GM23338 (cell line): ENCODE data around the gene VIPR1. TPM values are rescaled to one million over a fixed set of nuclear protein-coding genes. Genes with fewer than 3 reads are reported as not detected.

ENCODE experiments used
- ATAC-seq: fragments of 200-7000 bp; cut with Tn5 transposase; 3 replicates; pipeline ENCODE4 v1.9.1; 2020
- DNase-seq: peaks from one replicate; pipeline ENCODE4 v3.0.0-alpha.2; 2015; ENCODE audit warnings: low spot score
- H2AFZ ChIP-seq: fragments of 200-600 bp; sonication (generic); 2 replicates; pipeline ENCODE4 v1.8.0; 2016; ENCODE audit warnings: antibody characterized with exemption, mild to moderate bottlenecking, moderate library complexity
- H3F3A ChIP-seq: fragments of 200-600 bp; sonication (generic); replicated peaks from 2 replicates; pipeline ENCODE4 v1.8.0; 2017; ENCODE audit warnings: antibody characterized with exemption, mixed run types, low read depth
- H3K27ac ChIP-seq: fragments of 200-600 bp; sonication (generic); 2 replicates; pipeline ENCODE4 v1.6.1; 2016; ENCODE audit warnings: low read depth
- H3K27me3 ChIP-seq: fragments of 200-600 bp; sonication (generic); 2 replicates; pipeline ENCODE4 v1.8.0; 2016; ENCODE audit warnings: mild to moderate bottlenecking, mixed run types, moderate library complexity; ENCODE audit not compliant: insufficient read depth
- H3K36me3 ChIP-seq: fragments of 200-600 bp; sonication (generic); 2 replicates; pipeline ENCODE4 v1.8.0; 2016; ENCODE audit warnings: mild to moderate bottlenecking; ENCODE audit not compliant: insufficient read depth
- H3K4me1 ChIP-seq: fragments of 200-600 bp; sonication (generic); 2 replicates; pipeline ENCODE4 v1.8.0; 2016; ENCODE audit warnings: mild to moderate bottlenecking, moderate library complexity; ENCODE audit not compliant: insufficient read depth
- H3K4me2 ChIP-seq: fragments of 200-600 bp; sonication (generic); 2 replicates; pipeline ENCODE4 v1.7.1; 2017; ENCODE audit warnings: mixed run types
- H3K4me3 ChIP-seq: fragments of 200-600 bp; sonication (generic); 2 replicates; pipeline ENCODE4 v1.6.1; 2016; ENCODE audit warnings: mixed run types
- H3K79me2 ChIP-seq: fragments of 200-600 bp; sonication (generic); replicated peaks from 2 replicates; pipeline ENCODE4 v1.8.0; 2017; ENCODE audit warnings: mild to moderate bottlenecking; ENCODE audit not compliant: insufficient read depth
- H3K9me2 ChIP-seq: fragments of 200-600 bp; sonication (generic); 2 replicates; pipeline ENCODE4 v1.8.0; 2017; ENCODE audit not compliant: insufficient read depth
- H4K20me1 ChIP-seq: fragments of 200-600 bp; sonication (generic); replicated peaks from 2 replicates; pipeline ENCODE4 v1.8.0; 2017; ENCODE audit warnings: mild to moderate bottlenecking; ENCODE audit not compliant: insufficient read depth
- H3K27ac Mint-ChIP-seq: 2 replicates; pipeline ENCODE4 v1.8.0; 2020; ENCODE audit warnings: inconsistent platforms, mild to moderate bottlenecking, moderate library complexity, mixed read lengths
- H3K27me3 Mint-ChIP-seq: 3 replicates; pipeline ENCODE4 v1.8.0; 2022; ENCODE audit warnings: low read depth, mild to moderate bottlenecking, moderate library complexity, mixed read lengths, inconsistent platforms; ENCODE audit not compliant: insufficient read depth, poor library complexity
- H3K36me3 Mint-ChIP-seq: 3 replicates; pipeline ENCODE4 v1.8.0; 2021; ENCODE audit warnings: low read depth, mild to moderate bottlenecking, inconsistent platforms, moderate library complexity, mixed read lengths
- H3K4me1 Mint-ChIP-seq: 3 replicates; pipeline ENCODE4 v1.8.0; 2020; ENCODE audit warnings: mild to moderate bottlenecking, inconsistent platforms, mixed read lengths
- H3K4me3 Mint-ChIP-seq: 3 replicates; pipeline ENCODE4 v1.8.0; 2021; ENCODE audit warnings: moderate library complexity, mild to moderate bottlenecking, inconsistent platforms, mixed read lengths
- H3K9me3 Mint-ChIP-seq: 3 replicates; pipeline ENCODE4 v1.8.0; 2020; ENCODE audit warnings: moderate library complexity, mild to moderate bottlenecking, inconsistent platforms, mixed read lengths
- CREB1 ChIP-seq: fragments of 250-450 bp; sonication (Bioruptor Pico); IDR thresholded peaks from 2 replicates; pipeline ENCODE4 v1.5.0; 2020; ENCODE audit warnings: low read depth, mild to moderate bottlenecking, moderate library complexity
- JUNB ChIP-seq: IDR thresholded peaks from one replicate; pipeline ENCODE4 v1.6.1; 2016; ENCODE audit warnings: antibody characterized with exemption; ENCODE audit not compliant: unreplicated experiment
- NANOG ChIP-seq: IDR thresholded peaks from 2 replicates; pipeline ENCODE4 v1.6.1; 2016; ENCODE audit warnings: antibody characterized with exemption, borderline replicate concordance
- POLR2AphosphoS5 ChIP-seq: IDR thresholded peaks from 2 replicates; pipeline ENCODE4 v1.6.1; 2016; ENCODE audit warnings: antibody characterized with exemption, low read depth
- REST ChIP-seq: IDR thresholded peaks from one replicate; pipeline ENCODE4 v1.6.1; 2018; ENCODE audit warnings: antibody characterized with exemption; ENCODE audit not compliant: unreplicated experiment
- STAT1 ChIP-seq: IDR thresholded peaks from one replicate; pipeline ENCODE4 v1.6.1; 2016; ENCODE audit warnings: antibody characterized with exemption; ENCODE audit not compliant: unreplicated experiment
- ZNF462 ChIP-seq: fragments of 250-450 bp; sonication (Bioruptor Pico); IDR thresholded peaks from 2 replicates; pipeline ENCODE4 v1.5.0; 2020; ENCODE audit warnings: mild to moderate bottlenecking, moderate library complexity
- polyA plus RNA-seq: library from polyadenylated mRNA; unstranded; fragments of >200 nt; fragmentation: Nextera tagmentation; extraction: Ambion mirVana; gene quantifications from 2 replicates; pipeline ENCODE4 v1.2.1, GENCODE V29; 2016
- total RNA-seq: library from RNA; depleted of rRNA; stranded (reverse); fragments of >200 nt; shearing (Covaris generic); gene quantifications from 2 replicates; pipeline ENCODE4 v1.2.3, GENCODE V29; 2014
- TF ChIP-seq, protein P1 (sequence below): IDR thresholded peaks from 2 replicates; pipeline ENCODE4 v1.6.1; 2016; ENCODE audit warnings: antibody characterized with exemption

Gene VIPR1
- total and polyA plus RNA-seq, 2 experiments from 2014 or later = 6.3 to 19.3 TPM

DNA sequence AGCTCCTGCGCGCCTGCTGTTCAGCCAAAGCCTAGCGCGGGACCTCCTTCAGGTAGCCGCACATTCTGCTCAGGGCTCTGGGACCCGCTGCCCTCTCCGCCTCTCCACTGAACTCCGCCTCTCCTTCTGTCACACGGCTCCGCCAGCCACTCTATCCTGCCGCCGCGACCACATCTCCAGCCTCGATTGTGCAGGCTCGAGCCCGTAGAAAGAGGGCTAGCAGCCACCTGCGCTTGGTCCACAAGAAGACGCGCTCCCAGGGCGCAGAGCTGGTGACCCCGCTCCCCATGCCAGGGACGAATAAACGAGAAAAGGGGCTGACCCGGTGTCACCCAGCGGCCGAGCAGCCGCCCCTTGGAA lies 1.1 kb upstream of the VIPR1 start:
- peak overlapping the region; percentile 96 for H3K4me3 ChIP-seq

More for the DNA sequence above, 1.1 kb upstream of the VIPR1 start:
- Mint-ChIP-seq H3K27ac (no peak overlapping the region), H3K27me3 (peaks cover 42% of the 10 kb centered on the region), H3K9me3 (peaks cover 3% of the 10 kb centered on the region; the same call in 1 of the 3 replicates), H3K4me1 (peaks cover 37% of the 10 kb centered on the region), H3K4me3 (peak overlapping the region; percentile 88), H3K36me3 (no peaks in the 10 kb centered on the region; the same call in 2 of the 3 replicates)
- Histone ChIP-seq H3F3A (no peaks in the 10 kb centered on the region), H3K27ac (no peak overlapping the region), H3K27me3 (peaks cover 55% of the 10 kb centered on the region), H3K4me2 (peak overlapping the region; percentile 100), H4K20me1 (no peaks in the 10 kb centered on the region), H3K36me3 (no peaks in the 10 kb centered on the region), H3K9me2 (no peaks in the 10 kb centered on the region), H3K4me1 (peaks cover 6% of the 10 kb centered on the region; the same call in 1 of the 2 replicates), H3K79me2 (no peaks in the 10 kb centered on the region), H2AFZ (peak overlapping the region; percentile 100)
- DNase-seq (peak; percentile 73), ATAC-seq (peak; percentile 46)
- TF ChIP-seq REST (no peak), JUNB (no peak), ZNF462 (CRISPR knock-in tag) (no peak), POLR2AphosphoS5 (no peak), CREB1 (CRISPR knock-in tag) (no peak), NANOG (no peak), STAT1 (no peak)
- TF ChIP-seq, protein P1, sequence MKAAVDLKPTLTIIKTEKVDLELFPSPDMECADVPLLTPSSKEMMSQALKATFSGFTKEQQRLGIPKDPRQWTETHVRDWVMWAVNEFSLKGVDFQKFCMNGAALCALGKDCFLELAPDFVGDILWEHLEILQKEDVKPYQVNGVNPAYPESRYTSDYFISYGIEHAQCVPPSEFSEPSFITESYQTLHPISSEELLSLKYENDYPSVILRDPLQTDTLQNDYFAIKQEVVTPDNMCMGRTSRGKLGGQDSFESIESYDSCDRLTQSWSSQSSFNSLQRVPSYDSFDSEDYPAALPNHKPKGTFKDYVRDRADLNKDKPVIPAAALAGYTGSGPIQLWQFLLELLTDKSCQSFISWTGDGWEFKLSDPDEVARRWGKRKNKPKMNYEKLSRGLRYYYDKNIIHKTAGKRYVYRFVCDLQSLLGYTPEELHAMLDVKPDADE = no peak
